ENCODE results near the gene TOR4A.

TOR4A gene

GRCh38 chr9:137265496-137266161 is 11.9 kb upstream of the TOR4A start:
- TF ChIP-seq, protein P1, sequence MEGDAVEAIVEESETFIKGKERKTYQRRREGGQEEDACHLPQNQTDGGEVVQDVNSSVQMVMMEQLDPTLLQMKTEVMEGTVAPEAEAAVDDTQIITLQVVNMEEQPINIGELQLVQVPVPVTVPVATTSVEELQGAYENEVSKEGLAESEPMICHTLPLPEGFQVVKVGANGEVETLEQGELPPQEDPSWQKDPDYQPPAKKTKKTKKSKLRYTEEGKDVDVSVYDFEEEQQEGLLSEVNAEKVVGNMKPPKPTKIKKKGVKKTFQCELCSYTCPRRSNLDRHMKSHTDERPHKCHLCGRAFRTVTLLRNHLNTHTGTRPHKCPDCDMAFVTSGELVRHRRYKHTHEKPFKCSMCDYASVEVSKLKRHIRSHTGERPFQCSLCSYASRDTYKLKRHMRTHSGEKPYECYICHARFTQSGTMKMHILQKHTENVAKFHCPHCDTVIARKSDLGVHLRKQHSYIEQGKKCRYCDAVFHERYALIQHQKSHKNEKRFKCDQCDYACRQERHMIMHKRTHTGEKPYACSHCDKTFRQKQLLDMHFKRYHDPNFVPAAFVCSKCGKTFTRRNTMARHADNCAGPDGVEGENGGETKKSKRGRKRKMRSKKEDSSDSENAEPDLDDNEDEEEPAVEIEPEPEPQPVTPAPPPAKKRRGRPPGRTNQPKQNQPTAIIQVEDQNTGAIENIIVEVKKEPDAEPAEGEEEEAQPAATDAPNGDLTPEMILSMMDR (IDR thresholded peaks at IDR 0.05; ENCODE audit: low read depth, low read length), result no peak
- Histone ChIP-seq H3K36me3 (peaks cover 4% of the 10 kb centered on the region; the same call in 1 of the 2 replicates), H3K27ac (no peak overlapping the region)

GRCh38 chr9:137266162-137266527 is 11.4 kb upstream of the TOR4A start:
- H3K4me3 ChIP-seq (ENCODE audit: low read depth, low read length), result no peak overlapping the region
- DNase-seq, result no peak
- no peak overlapping the region for H3K27ac ChIP-seq
- peaks cover 4% of the 10 kb centered on the region; the same call in 1 of the 2 replicates for H3K36me3 ChIP-seq
- TF ChIP-seq, protein P1 (IDR thresholded peaks at IDR 0.05; ENCODE audit: low read depth, low read length), result no peak
- no peaks in the 10 kb centered on the region for H3K9me3 ChIP-seq (ENCODE audit: severe bottlenecking)
- no peaks in the 10 kb centered on the region for H3K27me3 ChIP-seq (ENCODE audit: insufficient read depth, low read depth, severe bottlenecking)

More at GRCh38 chr9:137265496-137266161, 11.9 kb upstream of the TOR4A start:
- DNase-seq, result no peak
- no peaks in the 10 kb centered on the region for H3K9me3 ChIP-seq (ENCODE audit: severe bottlenecking)
- H3K27me3 ChIP-seq (ENCODE audit: insufficient read depth, low read depth, severe bottlenecking), result no peaks in the 10 kb centered on the region
- no peak overlapping the region for H3K4me3 ChIP-seq (ENCODE audit: low read depth, low read length)

DNA sequence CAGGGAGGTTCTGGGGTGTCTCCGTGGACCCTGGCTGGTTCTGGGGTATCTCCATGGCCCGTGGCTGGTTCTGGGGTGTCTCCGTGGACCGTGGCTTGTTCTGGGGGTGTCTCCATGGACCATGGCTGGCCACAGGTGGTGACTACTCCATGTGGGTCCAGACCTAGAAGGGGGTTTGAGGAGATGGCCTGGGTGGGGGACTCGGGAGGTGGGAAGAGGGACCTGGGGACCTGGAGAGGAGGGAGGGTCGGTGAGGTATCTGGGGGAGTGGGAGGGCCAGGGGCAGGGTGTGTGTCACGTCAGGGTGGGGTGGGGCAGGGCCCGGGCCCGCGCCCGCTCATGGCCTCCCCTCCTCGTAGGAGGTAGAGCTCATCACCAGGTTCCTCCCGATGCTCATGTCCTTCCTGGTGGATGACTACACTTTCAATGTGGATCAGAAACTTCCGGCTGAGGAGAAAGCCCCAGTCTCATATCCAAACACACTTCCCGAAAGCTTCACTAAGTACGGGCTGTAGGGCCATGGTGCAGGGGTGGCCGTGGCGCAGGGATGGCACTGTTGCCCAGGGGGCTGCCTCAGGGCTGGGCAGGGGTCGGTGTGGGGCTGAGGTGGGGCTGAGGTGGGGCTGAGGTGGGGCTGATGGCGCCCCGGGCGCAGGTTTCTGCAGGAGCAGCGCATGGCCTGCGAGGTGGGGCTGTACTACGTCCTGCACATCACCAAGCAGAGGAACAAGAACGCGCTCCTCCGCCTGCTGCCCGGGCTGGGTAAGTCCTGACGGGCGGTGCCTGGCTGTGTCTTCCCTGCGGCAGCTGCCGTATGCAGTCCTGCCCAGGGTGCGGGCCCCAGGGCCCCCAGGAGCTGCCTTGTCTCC is 10.7 kb upstream of the TOR4A start:
- DNase-seq, result no peak
- H3K36me3 ChIP-seq, result peaks cover 4% of the 10 kb centered on the region; the same call in 1 of the 2 replicates
- no peaks in the 10 kb centered on the region for H3K27me3 ChIP-seq (ENCODE audit: insufficient read depth, low read depth, severe bottlenecking)
- no peak overlapping the region for H3K4me3 ChIP-seq (ENCODE audit: low read depth, low read length)
- no peaks in the 10 kb centered on the region for H3K9me3 ChIP-seq (ENCODE audit: severe bottlenecking)
- TF ChIP-seq, protein P1 (IDR thresholded peaks at IDR 0.05; ENCODE audit: low read depth, low read length), result no peak
- no peak overlapping the region for H3K27ac ChIP-seq

DNA sequence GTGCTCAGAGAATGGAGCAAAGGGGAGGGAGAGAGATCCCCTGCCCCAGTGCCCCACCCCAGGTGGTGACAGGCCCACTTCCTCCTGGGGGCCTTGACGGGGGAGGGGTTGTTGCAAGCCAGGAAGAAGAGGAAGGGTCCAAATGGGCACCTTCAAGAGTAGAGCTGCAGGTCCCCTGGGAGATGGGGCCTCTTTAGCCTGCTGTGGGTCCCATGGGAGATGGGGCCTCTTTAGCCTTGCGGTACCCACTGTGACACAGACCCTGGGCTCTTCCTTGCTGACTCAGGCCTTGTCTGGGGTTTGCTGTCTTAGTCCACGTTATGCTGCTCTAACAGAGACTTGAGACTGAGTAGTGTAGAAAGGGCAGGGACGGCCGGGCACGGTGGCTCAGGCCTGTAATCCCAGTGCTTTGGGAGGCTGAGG is 9.6 kb upstream of the TOR4A start:
- no peaks in the 10 kb centered on the region for H3K27me3 ChIP-seq (ENCODE audit: insufficient read depth, low read depth, severe bottlenecking)
- DNase-seq, result no peak
- no peak overlapping the region for H3K4me3 ChIP-seq (ENCODE audit: low read depth, low read length)
- no peak overlapping the region for H3K27ac ChIP-seq
- TF ChIP-seq, protein P1 (IDR thresholded peaks at IDR 0.05; ENCODE audit: low read depth, low read length), result no peak
- H3K9me3 ChIP-seq (ENCODE audit: severe bottlenecking), result no peaks in the 10 kb centered on the region
- peaks cover 9% of the 10 kb centered on the region for H3K36me3 ChIP-seq

- H3K27ac ChIP-seq, result no peak overlapping the region
- H3K9me3 ChIP-seq (ENCODE audit: severe bottlenecking), result no peaks in the 10 kb centered on the region
- no peaks in the 10 kb centered on the region for H3K27me3 ChIP-seq (ENCODE audit: insufficient read depth, low read depth, severe bottlenecking)
- H3K4me3 ChIP-seq (ENCODE audit: low read depth, low read length), result no peak overlapping the region
- no peak for DNase-seq
- H3K36me3 ChIP-seq, result peaks cover 9% of the 10 kb centered on the region
- TF ChIP-seq, protein P1 (IDR thresholded peaks at IDR 0.05; ENCODE audit: low read depth, low read length), result no peak
These were observed 8.9 kb upstream of the TOR4A start for GRCh38 chr9:137268538-137269201.

All from WERI-Rb-1 (cell line).